ENCODE results near the gene ZNF594.
"Not testable (repeated sequence)": the region's sequence is repeated elsewhere in the genome, so short reads cannot be mapped to it uniquely, and the experiment has no call there.

Gene ZNF594

DNA sequence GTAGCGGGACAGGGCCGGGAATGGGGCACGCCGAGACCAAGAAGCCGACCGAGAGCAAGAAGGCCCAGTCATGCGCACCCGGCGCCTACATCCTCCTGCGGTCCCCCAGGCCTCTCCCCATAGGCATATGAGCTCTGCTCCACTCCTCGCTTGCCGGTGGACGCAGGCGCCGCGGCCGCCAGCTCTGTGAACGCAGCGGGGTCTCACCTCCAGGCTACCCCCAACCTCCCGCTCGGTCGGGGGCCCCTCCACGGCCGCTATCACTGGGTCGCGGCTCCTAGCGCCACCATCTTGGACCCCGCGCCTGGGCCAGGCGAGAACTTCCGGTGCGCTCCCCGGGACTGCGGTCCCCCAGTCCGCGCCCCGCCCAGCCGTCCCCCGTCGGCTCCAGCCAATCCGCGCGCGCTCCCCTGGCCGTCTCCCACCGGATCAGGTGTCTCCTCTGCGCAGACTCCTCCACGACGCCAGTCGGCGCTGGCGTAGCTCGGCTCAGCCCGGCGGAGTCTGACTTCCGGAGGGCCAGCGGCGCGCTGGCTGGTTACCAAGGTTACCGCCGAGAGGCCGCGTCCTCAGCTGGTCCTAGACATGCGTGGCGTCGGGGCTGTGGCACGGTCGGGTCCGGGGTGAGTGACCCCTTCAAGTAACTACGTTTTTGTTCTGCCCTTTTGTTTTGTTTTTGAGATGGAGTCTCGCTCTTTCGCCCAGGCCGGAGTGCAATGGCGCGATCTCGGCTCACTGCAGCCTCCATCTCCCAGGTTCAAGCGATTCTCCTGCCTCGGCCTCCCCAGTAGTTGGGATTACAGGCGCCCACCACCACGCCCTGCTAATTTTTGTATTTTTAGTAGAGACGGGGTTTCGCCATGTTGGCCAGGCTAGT is at the start of gene ZNF594:
Gene ZNF594 (minus strand): TSS at position 328 of the 877 bp plus-strand sequence. CDS start 7,612 bp downstream, outside the sequence.
- peak; percentile 97 for DNase-seq (ENCODE audit: low read depth, low spot score)
- TF ChIP-seq, protein P1, sequence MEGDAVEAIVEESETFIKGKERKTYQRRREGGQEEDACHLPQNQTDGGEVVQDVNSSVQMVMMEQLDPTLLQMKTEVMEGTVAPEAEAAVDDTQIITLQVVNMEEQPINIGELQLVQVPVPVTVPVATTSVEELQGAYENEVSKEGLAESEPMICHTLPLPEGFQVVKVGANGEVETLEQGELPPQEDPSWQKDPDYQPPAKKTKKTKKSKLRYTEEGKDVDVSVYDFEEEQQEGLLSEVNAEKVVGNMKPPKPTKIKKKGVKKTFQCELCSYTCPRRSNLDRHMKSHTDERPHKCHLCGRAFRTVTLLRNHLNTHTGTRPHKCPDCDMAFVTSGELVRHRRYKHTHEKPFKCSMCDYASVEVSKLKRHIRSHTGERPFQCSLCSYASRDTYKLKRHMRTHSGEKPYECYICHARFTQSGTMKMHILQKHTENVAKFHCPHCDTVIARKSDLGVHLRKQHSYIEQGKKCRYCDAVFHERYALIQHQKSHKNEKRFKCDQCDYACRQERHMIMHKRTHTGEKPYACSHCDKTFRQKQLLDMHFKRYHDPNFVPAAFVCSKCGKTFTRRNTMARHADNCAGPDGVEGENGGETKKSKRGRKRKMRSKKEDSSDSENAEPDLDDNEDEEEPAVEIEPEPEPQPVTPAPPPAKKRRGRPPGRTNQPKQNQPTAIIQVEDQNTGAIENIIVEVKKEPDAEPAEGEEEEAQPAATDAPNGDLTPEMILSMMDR (IDR thresholded peaks at IDR 0.05; ENCODE audit: low read depth, low read length), result peak; percentile 79
- in situ Hi-C loops (cut with HindIII; ENCODE audit: low sequenced_read_pairs), result no loop called here
- H3K4me3 ChIP-seq (ENCODE audit: low read depth, low read length), result peak within 1 kb of the TSS; percentile 86

DNA sequence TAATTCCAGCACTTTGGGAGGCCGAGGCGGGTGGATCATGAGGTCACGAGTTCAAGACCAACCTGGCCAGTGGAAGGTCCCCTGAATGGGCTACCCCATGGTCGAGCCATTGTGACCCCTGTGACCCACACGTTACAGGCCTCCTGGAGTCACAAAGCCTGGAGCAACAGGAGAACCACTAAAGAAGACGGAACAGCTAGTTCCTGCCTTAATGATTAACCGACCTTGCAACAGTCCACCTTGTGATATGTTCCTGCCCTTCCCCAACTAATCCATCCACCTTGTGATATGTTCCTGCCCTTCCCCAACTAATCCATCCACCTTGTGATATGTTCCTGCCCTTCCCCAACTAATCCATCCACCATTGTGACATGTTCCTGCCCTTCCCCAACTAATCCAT is 48.1 kb upstream of the ZNF594 start:
- in situ Hi-C loops (cut with HindIII; ENCODE audit: low sequenced_read_pairs); H3K4me3 ChIP-seq (ENCODE audit: low read depth, low read length); DNase-seq (ENCODE audit: low read depth, low spot score): not testable (repeated sequence)

DNA sequence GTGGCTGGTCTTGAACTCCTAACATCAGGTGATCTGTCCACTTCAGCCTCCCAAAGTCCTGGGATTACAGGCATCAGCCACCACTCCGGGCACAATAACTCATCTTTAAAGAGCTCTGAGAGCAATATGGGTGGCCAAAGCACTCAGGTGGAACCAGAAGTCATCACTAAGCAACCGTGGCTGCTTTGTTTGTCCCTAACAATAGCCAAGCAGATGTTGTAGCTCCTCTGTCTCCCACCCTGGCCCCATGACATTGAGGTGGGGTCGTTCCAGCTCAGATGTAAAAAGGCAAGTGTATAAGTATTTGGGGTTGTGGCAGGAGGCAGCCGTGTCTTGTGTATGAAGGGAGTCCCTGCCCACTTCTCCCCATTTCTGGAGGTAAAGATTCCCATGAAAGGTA is 46.7 kb upstream of the ZNF594 start:
- in situ Hi-C loops (cut with HindIII; ENCODE audit: low sequenced_read_pairs), result no loop called here
- no peak for DNase-seq (ENCODE audit: low read depth, low spot score)
- H3K4me3 ChIP-seq (ENCODE audit: low read depth, low read length), result no peak overlapping the region
- TF ChIP-seq, protein P1 (IDR thresholded peaks at IDR 0.05; ENCODE audit: low read depth, low read length), result no peak

DNA sequence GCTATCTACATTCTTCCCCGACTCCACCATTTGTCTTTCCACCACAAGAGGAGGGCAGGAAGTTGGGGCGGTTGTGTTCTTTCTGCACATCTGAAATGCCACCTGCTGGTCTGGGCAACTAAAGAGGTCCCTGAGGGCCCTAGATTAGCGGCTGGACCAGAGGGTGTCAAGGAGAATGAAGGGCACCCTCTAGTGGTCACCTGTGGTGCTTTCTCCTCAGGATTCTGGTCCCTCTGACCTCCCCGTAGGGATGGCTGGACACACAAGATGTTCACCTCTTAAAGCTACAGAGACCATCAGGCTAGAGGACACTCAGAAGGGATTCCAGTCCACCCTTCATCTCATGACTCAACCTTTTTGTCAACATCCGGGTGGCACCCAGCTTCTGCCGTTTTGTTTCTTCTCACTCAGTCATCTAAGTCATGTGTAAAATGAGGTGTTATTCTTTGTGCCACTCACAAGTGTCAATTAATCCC is 45.9 kb upstream of the ZNF594 start:
- in situ Hi-C loops (cut with HindIII; ENCODE audit: low sequenced_read_pairs), result no loop called here
- no peak overlapping the region for H3K4me3 ChIP-seq (ENCODE audit: low read depth, low read length)
- peak; percentile 36 for DNase-seq (ENCODE audit: low read depth, low spot score)
- TF ChIP-seq, protein P1 (IDR thresholded peaks at IDR 0.05; ENCODE audit: low read depth, low read length), result peak; percentile 65

DNA sequence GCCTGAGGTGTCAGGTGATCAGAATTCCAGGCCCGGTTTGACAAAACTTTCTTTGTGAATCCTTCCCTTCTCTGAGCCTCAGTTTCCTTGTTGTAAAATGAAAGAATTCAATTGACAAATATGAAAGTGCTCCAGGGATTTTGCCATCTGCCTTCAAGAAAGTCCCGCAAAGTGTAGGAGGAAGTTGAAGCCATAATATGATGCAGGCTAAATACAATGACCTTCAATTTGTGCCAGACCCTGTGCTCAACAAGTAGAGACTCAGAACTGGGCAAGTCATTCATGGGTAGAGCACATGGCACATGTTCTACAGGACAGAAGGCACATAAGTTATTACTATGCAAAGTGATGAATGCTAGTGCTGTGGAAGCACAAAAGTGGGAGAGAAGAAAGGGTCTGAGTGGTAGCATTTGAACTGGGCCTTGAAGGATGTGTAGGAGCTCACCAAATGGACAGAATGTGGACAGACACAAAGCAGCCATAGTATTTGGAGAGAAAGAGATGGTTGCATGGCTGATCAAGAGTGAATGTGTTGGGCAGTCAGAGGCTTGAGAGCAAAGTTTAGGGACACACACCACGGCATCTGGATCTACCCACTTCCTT is 45.4 kb upstream of the ZNF594 start:
- in situ Hi-C loops (cut with HindIII; ENCODE audit: low sequenced_read_pairs), result no loop called here
- no peak for DNase-seq (ENCODE audit: low read depth, low spot score)
- TF ChIP-seq, protein P1 (IDR thresholded peaks at IDR 0.05; ENCODE audit: low read depth, low read length), result no peak
- no peak overlapping the region for H3K4me3 ChIP-seq (ENCODE audit: low read depth, low read length)

DNA sequence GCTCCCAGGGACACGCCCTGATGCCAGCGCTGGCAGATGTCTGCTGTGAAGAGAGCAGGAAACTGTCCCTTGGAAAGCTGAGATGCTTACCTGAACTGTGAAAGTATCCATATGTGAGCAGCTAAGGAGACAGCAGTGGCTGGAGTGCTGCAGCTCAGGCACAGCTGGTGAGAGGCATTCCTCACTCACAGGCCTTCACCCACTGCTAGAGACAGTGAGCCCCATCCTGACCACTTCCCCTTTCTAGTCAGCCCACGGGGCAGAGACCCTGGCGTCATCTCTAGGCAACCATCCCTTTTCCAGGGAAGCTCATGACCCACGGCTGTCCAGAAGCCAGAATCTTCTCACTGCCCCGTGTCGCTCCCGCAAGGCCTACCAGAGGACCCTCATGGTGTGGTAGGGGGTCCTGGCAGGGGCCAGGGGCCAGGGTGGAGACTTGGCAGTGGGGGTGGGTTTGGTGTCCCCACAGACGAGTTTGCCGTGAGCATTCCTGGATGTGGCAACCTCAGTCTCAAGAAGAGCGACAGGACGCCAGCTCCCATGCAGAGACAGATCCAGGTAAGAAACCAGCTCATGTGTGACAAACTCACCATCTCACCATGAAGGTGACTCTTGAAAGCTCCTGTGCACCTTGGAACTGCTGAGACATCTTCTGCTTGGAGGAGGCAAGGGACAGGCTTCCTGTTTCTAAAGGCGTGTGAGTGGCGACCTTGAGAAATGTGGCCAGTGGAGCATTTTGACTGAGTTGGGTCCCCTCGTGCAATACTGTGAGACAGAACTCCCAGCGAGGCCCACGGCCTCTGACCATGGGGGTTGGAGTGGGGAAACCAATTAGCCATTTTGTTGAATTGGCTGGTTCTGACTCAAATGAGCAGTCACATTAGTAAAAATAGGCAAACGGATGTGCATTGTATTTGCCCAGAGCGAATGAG is 43.2 kb upstream of the ZNF594 start, which contains the start of gene SCIMP:
Gene SCIMP (minus strand): TSS at position 216 of the 932 bp plus-strand sequence. CDS start 105 bp downstream, at position 111.
- no peak for DNase-seq (ENCODE audit: low read depth, low spot score)
- H3K4me3 ChIP-seq (ENCODE audit: low read depth, low read length), result no peak within 1 kb of the TSS
- in situ Hi-C loops (cut with HindIII; ENCODE audit: low sequenced_read_pairs), result no loop called here
- TF ChIP-seq, protein P1 (IDR thresholded peaks at IDR 0.05; ENCODE audit: low read depth, low read length), result no peak

DNA sequence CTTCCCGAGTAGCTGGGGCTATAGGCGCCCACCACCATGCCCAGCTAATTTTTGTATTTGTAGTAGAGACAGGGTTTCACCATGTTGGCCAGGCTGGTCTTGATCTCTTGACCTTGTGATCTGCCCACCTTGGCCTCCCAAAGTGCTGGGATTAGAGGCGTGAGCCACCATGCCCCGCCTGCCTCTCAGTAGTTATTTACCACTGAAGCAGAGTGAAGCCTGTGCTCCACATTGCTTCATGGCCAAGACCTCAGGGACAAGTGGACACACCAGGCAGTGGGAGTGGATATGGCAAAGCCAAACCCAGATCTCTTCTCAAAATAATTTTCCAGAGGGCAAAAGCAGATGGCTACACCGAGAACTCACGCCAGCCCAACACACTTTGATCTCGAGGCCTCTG is 41.8 kb upstream of the ZNF594 start:
- H3K4me3 ChIP-seq (ENCODE audit: low read depth, low read length); in situ Hi-C loops (cut with HindIII; ENCODE audit: low sequenced_read_pairs); DNase-seq (ENCODE audit: low read depth, low spot score): not testable (repeated sequence)
